Middle frontal gyrus (tissue), 1 donor: Measurements from ENCODE around the gene TMC4.
"Not testable (repeated sequence)": the region's sequence is repeated elsewhere in the genome, so short reads cannot be mapped to it uniquely, and the experiment has no call there.

ENCODE experiments used
- DNase-seq: peaks from one replicate; pipeline ENCODE4 v3.0.0-alpha.2; 2015; ENCODE audit warnings: low spot score; ENCODE audit errors: extremely low spot score

TMC4 gene

GRCh38 chr19:54203151-54203611 is 30.2 kb upstream of the TMC4 start:
- no peak for DNase-seq

GRCh38 chr19:54201980-54202379 is 29.0 kb upstream of the TMC4 start:
- DNase-seq = no peak

- no peak for DNase-seq
Observed at GRCh38 chr19:54201172-54201701, 28.3 kb upstream of the TMC4 start.

- DNase-seq = no peak
Observed at GRCh38 chr19:54199401-54199800, 26.4 kb upstream of the TMC4 start.

- no peak for DNase-seq
Observed at GRCh38 chr19:54197121-54197520, 24.2 kb upstream of the TMC4 start.

GRCh38 chr19:54196536-54196935 is 23.6 kb upstream of the TMC4 start:
- no peak for DNase-seq

GRCh38 chr19:54194463-54194862 is 21.5 kb upstream of the TMC4 start:
- DNase-seq = not testable (repeated sequence)

- no peak for DNase-seq
Observed at GRCh38 chr19:54193011-54193410, 20.1 kb upstream of the TMC4 start.

GRCh38 chr19:54191811-54192453 is 19.0 kb upstream of the TMC4 start:
- DNase-seq = no peak

- DNase-seq = peak; percentile 71
Observed at GRCh38 chr19:54191011-54191810, 18.3 kb upstream of the TMC4 start, which contains the start of gene TSEN34. TSS of gene TSEN34 (plus strand) at chr19:54191308. CDS start at chr19:54191365, 57 bp downstream.

GRCh38 chr19:54190503-54191010 is 17.6 kb upstream of the TMC4 start:
- DNase-seq = peak; percentile 98

GRCh38 chr19:54189735-54190502 is 17.0 kb upstream of the TMC4 start:
- peak; percentile 100 for DNase-seq

GRCh38 chr19:54189145-54189734 is 16.3 kb upstream of the TMC4 start, which contains the start of gene MBOAT7:
TSS of gene MBOAT7 (minus strand) at chr19:54189580. CDS start at chr19:54188508, 1,072 bp downstream.
- DNase-seq = no peak

GRCh38 chr19:54188215-54188871 is 15.4 kb upstream of the TMC4 start:
- no peak for DNase-seq

- DNase-seq = no peak
Observed at GRCh38 chr19:54186934-54187381, 14.0 kb upstream of the TMC4 start.

GRCh38 chr19:54186351-54186750 is 13.4 kb upstream of the TMC4 start:
- DNase-seq = no peak

GRCh38 chr19:54183431-54183830 is 10.5 kb upstream of the TMC4 start:
- no peak for DNase-seq

GRCh38 chr19:54181894-54182293 is 8.9 kb upstream of the TMC4 start:
- DNase-seq = not testable (repeated sequence)

- DNase-seq = no peak
Observed at GRCh38 chr19:54180691-54181091, 7.7 kb upstream of the TMC4 start.

- no peak for DNase-seq
Observed at GRCh38 chr19:54179921-54180461, 7.0 kb upstream of the TMC4 start.
